Nephron progenitor cell (in vitro differentiated cells): ENCODE measurements around the gene HENMT1.

Experiments
- DNase-seq: peaks from one replicate; pipeline ENCODE4 v3.0.0; 2021
- H3K27ac Mint-ChIP-seq: 2 replicates; pipeline ENCODE4 v1.8.0; 2021; ENCODE audit warnings: mild to moderate bottlenecking, moderate library complexity, mixed read lengths
- H3K27me3 Mint-ChIP-seq: 2 replicates; pipeline ENCODE4 v1.8.0; 2021; ENCODE audit warnings: mild to moderate bottlenecking, low read depth, mixed read lengths; ENCODE audit not compliant: poor library complexity
- H3K36me3 Mint-ChIP-seq: 2 replicates; pipeline ENCODE4 v1.8.0; 2021; ENCODE audit warnings: low read depth, mixed read lengths
- H3K4me1 Mint-ChIP-seq: 2 replicates; pipeline ENCODE4 v1.8.0; 2021; ENCODE audit warnings: mixed read lengths
- H3K4me3 Mint-ChIP-seq: 2 replicates; pipeline ENCODE4 v1.8.0; 2021; ENCODE audit warnings: mild to moderate bottlenecking, moderate library complexity, mixed read lengths
- H3K9me3 Mint-ChIP-seq: 2 replicates; pipeline ENCODE4 v1.8.0; 2021; ENCODE audit warnings: mild to moderate bottlenecking, moderate library complexity, mixed read lengths
- CTCF ChIP-seq: fragments of 200-600 bp; sonication (generic); IDR thresholded peaks from 2 replicates; pipeline ENCODE4 v1.5.0; 2021; ENCODE audit warnings: antibody characterized with exemption

HENMT1 gene

GRCh38 chr1:108665067-108665466, 4.2 kb upstream of the HENMT1 start:
- Mint-ChIP-seq H3K27ac (no peak overlapping the region), H3K36me3 (no peaks in the 10 kb centered on the region), H3K27me3 (peaks cover 41% of the 10 kb centered on the region), H3K4me3 (no peak overlapping the region), H3K9me3 (peaks cover 14% of the 10 kb centered on the region), H3K4me1 (no peaks in the 10 kb centered on the region)
- no peak for DNase-seq
- TF ChIP-seq CTCF, result no peak

GRCh38 chr1:108664481-108664880, 3.6 kb upstream of the HENMT1 start:
- peaks cover 20% of the 10 kb centered on the region for H3K9me3 Mint-ChIP-seq
- no peaks in the 10 kb centered on the region for H3K4me1 Mint-ChIP-seq
- H3K4me3 Mint-ChIP-seq, result no peak overlapping the region
- DNase-seq, result no peak
- H3K36me3 Mint-ChIP-seq, result no peaks in the 10 kb centered on the region
- TF ChIP-seq CTCF, result no peak
- H3K27ac Mint-ChIP-seq, result peak overlapping the region; percentile 36
- peaks cover 43% of the 10 kb centered on the region for H3K27me3 Mint-ChIP-seq

GRCh38 chr1:108663074-108663473, 2.2 kb upstream of the HENMT1 start:
- no peak for TF ChIP-seq CTCF
- no peaks in the 10 kb centered on the region for H3K36me3 Mint-ChIP-seq
- no peak for DNase-seq
- H3K4me1 Mint-ChIP-seq, result no peaks in the 10 kb centered on the region
- no peak overlapping the region for H3K27ac Mint-ChIP-seq
- H3K4me3 Mint-ChIP-seq, result no peak overlapping the region
- peaks cover 17% of the 10 kb centered on the region for H3K9me3 Mint-ChIP-seq
- H3K27me3 Mint-ChIP-seq, result peaks cover 53% of the 10 kb centered on the region

- Mint-ChIP-seq H3K27me3 (peaks cover 42% of the 10 kb centered on the region), H3K4me1 (no peaks in the 10 kb centered on the region), H3K36me3 (no peaks in the 10 kb centered on the region), H3K27ac (no peak overlapping the region), H3K9me3 (peaks cover 19% of the 10 kb centered on the region), H3K4me3 (no peak overlapping the region)
- TF ChIP-seq CTCF, result no peak
- DNase-seq, result no peak
Observed at GRCh38 chr1:108657356-108658080, 3.4 kb downstream of the HENMT1 start.

- no peak overlapping the region for H3K27ac Mint-ChIP-seq
- no peak overlapping the region for H3K4me3 Mint-ChIP-seq
- H3K4me1 Mint-ChIP-seq, result no peaks in the 10 kb centered on the region
- H3K9me3 Mint-ChIP-seq, result peaks cover 4% of the 10 kb centered on the region
- H3K27me3 Mint-ChIP-seq, result peaks cover 9% of the 10 kb centered on the region
- no peak for TF ChIP-seq CTCF
- no peak for DNase-seq
- H3K36me3 Mint-ChIP-seq, result no peaks in the 10 kb centered on the region
Observed at GRCh38 chr1:108653431-108654105, 7.3 kb downstream of the HENMT1 start.
